Left forelimb (tissue), 1 donor: Measurements from ENCODE around the gene RASGRF1.
"Not testable (repeated sequence)": the region's sequence is repeated elsewhere in the genome, so short reads cannot be mapped to it uniquely, and the experiment has no call there.

Experiments
- DNase-seq: peaks from one replicate; pipeline ENCODE4 v3.0.0-alpha.2; 2018; ENCODE audit warnings: low spot score

Gene RASGRF1

DNA sequence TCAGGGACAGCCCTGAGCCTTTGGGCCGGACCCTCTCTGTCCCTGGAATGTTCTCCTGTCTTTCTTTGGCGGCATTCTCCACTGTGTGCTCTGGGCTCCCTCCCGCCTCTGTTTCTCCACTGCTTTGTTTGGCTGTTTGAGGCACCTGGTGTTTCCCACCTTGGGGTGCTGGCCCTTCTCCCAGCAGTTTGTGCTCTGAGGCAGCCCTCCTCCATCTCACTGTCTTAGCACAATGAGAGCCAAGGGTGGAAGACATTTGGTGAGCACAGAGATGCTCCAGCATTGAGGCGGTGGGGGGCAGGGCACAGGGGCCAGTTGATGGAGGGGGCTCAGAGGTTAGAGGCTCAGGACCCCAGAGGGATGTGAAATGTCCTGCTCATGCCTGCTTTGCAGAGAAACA is 54.3 kb downstream of the RASGRF1 start:
- DNase-seq: no peak

DNA sequence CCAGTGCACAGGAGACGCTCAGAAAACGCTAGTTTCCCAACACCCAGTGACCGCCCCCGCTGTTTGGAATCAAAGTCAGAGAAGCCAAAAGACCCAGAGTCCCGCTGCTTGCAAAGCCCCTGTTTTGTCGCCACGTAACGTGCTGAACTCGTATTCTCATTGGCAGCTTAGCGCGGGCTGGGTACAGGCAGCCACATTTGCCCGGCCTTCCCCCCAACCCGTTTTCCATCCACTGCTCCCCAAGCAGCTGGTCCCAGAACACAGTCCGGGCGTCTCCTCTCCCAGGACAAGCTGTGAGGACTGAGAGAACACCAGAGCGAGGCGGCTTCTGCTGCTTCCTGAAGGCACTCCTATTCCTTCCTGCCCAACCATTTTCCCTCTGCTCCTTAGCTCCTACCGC is 54.8 kb downstream of the RASGRF1 start:
- DNase-seq: no peak

DNA sequence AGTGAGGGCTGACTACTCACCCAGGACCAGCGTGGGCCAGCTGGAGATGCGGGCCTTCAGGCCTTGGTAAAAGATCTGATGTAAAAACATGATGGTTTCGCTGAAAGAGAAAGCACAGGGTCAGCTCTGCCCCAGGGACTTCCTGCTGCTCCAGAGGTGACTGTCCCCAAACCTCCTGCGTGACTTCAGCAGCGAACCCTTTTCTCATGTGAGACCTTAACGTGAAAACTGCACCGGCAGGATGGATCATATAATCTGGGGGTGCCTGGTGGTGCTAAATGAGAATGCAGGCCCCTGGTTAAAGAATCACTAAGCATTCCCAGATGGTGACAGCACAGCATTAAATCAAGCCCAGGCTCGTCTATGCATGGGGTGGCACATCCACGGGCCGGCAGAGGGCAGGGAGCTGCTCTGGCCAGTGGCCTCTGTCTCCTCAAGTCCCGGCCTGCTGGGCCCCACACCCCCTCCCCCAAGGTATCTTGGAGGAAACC is 55.4 kb downstream of the RASGRF1 start:
- no peak for DNase-seq

DNA sequence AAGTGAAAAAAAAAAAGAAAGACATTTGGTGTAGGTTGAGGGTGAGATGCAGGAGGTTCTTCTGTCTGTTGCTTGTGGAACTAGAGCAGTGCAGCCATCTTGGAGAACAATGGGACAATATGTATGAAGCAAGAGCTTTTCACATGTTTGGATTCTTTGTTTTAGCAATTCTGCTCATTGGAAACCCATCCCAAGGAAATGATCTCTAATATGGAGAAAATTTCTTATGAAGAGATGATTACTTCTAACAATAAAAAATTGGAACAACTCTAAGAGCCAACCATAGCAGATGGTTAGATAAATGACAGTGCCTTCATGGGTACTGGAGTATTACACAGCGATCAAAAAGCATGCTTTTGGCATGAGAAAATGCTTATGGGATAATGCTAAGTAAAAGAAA is 56.3 kb downstream of the RASGRF1 start:
- no peak for DNase-seq

DNA sequence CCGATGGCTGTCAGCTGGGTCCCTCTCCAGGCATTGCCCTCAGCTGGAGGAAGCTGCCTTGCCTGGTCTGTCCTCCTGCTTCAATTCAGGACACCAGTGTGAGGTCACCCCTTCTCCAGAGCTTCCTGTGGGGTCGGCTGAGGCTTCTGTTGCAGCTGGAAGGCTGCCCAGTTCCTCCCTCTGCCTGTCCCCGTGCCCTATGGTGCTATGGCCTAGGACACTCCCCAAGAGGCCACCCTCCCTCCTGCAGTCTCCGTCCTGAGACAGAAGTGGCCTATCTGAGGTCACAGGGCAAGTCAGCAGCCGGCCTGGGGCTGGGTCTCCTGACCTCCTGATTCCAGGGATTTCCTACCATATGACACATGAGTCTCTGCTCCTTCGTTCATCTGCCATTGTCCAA is 57.9 kb downstream of the RASGRF1 start:
- no peak for DNase-seq

DNA sequence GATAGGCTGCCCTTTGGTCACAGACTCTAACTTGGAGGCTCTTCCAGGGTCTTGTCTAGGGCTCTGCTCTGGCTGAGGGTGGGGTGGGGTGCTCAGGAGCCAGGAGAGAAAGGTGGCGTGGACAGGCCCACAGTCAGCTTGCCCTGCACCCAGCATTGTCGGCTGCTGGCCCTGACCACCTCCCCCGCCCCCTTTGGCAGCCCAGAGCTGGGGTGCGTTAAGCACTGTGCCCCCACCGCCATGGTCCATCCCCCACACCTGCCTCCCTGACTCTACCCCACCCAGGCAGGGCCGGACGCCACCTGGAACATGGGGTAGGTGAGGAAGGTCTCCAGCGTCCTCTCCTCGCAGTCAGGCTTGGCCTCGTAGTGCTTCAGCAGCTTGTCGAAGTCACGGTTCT is 58.8 kb downstream of the RASGRF1 start:
- no peak for DNase-seq

GRCh38 chr15:79031201-79031600 is 59.4 kb downstream of the RASGRF1 start:
- no peak for DNase-seq

- DNase-seq: no peak
These were observed 60.1 kb downstream of the RASGRF1 start for GRCh38 chr15:79030470-79030869.

DNA sequence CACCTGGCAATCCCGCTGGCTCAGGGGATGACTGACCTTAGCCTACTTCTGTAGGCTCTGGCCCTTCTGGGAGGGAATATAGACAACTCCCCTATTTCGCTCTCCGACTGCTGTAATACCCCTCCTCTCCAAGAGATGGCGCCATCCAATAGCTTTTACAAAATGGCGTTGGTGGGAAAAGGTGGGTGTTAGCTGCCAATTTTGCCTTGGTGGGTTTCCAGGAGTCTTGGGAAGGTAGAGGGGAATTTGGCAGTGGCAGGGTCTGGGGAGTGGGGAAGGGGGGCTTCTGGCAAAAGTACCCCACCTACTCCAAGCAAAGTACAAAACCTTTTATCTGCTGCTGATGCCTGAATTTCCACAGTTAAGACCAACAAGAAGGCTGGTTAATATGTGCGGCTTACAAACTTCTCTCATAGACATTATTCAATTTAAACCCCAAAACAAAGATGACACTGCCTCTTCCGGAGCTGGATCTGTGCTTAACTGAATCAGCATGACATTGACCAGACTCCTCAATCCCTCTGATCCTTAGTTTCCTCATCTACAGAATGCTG is 62.1 kb downstream of the RASGRF1 start:
- DNase-seq: no peak

- no peak for DNase-seq
These were observed 62.8 kb downstream of the RASGRF1 start for GRCh38 chr15:79027532-79028410.

GRCh38 chr15:79025802-79026201 is 64.8 kb downstream of the RASGRF1 start:
- DNase-seq: no peak

DNA sequence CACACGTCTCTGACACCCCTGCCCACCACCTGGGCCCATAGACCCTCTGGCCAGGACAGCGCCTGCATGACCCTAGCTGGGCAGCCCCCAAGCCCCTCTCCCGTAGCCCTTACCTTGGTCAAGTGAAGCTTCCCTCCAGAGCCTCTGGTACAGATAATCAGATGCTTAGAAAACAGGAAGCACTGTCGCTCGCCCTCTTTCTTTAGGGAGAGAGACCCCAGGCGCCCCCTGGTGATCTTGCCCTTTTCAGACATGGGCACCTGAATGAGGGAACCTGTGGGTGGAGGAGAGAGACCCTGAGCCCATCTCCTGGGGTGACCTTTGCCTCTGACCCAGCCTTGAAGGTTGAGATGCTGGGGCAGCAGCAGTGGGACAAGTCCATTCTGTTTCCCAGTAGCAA is 65.4 kb downstream of the RASGRF1 start:
- no peak for DNase-seq

GRCh38 chr15:79024493-79024892 is 66.1 kb downstream of the RASGRF1 start:
- DNase-seq: not testable (repeated sequence)

GRCh38 chr15:79023918-79024317 is 66.7 kb downstream of the RASGRF1 start:
- no peak for DNase-seq

GRCh38 chr15:79023546-79023890 is 67.1 kb downstream of the RASGRF1 start:
- DNase-seq: no peak

GRCh38 chr15:79018960-79019359 is 71.6 kb downstream of the RASGRF1 start:
- no peak for DNase-seq

DNA sequence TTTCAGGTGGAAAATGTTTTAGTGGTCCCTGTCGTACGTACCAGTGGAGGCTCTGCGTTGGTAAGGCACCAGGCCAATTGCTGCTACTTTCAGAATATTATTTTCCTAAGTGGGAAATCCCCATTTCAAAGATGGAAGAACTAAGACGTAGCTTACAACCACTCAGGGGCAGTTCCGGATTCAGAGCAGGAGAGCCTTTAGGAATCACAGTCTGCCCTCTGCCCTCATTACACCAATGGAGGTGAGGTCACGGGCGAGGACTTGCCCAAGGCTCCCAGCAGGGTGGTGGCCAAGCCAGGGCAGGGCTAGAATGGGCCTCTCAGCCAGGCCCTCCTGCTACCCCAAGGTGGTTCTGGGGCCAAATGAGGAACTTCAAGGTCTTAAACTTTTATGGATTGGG is 72.6 kb downstream of the RASGRF1 start:
- DNase-seq: no peak

- no peak for DNase-seq
These were observed 73.9 kb downstream of the RASGRF1 start for GRCh38 chr15:79016527-79017170.

- no peak for DNase-seq
These were observed 75.2 kb downstream of the RASGRF1 start for GRCh38 chr15:79015416-79015815.

- no peak for DNase-seq
These were observed 80.3 kb downstream of the RASGRF1 start for GRCh38 chr15:79010278-79010677.

DNA sequence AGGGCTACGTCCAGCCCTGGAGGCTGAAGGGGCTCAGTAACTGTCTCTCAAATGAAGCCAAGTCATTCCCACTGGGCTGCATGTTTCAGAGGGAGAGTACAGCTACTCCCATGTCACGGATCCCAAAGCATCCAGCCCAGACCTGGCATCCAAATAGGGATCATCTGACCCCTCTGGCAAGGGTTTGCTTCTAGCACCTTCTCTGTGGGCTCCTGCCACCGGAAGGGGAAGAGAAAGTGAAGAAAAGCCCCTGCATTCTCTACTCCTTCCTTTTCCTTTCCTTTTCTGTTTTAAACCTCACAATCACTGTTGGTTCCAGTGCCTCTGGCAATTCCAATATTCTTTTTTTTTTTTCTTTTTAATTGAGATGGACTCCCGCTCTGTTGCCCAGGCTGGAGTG is 81.2 kb downstream of the RASGRF1 start:
- no peak for DNase-seq

DNA sequence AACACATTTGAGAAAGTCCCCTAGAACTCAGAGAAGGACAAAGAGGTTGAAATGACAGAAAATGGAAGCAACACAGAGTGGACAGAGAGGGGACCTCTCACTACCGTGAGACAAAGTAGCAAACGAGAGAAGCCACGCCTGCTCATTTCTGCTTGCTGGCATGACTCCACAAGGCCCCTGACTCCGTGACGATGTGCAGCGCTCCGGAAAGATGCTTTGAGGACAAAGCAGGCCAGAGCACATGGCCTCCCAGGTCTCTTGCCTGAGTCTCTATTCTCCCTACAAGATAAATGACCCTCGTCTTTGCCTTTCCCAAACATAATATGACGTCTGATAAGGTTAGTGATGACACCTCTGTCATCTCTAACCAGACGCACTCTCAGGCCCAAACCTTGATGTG is 81.9 kb downstream of the RASGRF1 start:
- no peak for DNase-seq

- DNase-seq: no peak
These were observed 83.5 kb downstream of the RASGRF1 start for GRCh38 chr15:79007066-79007465.
